Tracheal epithelial cell (primary cell): ENCODE measurements around the gene IQCM. TPM values are rescaled to one million over a fixed set of nuclear protein-coding genes. Genes with fewer than 3 reads are reported as not detected.

Experiments
- total RNA-seq: library from RNA; depleted of rRNA; stranded (reverse); fragments of >200 nt; gene quantifications from 2 replicates; pipeline ENCODE4 v1.2.1, GENCODE V29; 2014

IQCM gene
- not detected in 2 replicates for total RNA-seq

DNA sequence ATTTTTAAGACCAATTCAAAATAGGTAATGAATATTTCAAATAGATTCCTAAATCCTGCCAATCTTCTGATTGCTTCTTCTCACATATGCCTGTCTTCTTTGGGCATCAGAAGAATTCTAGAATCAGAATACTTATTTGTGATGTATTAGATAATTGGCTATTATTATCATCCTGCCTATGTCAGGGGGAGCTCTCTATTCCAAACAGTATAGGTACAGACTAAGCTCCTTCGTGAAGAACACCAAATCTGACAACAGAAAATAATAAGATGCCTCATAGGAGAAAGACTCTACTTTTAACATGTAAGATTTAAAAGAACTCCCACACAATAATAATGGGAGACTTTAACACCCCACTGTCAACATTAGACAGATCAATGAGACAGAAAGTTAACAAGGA, at the start of gene IQCM:
Gene IQCM (minus strand): TSS at position 101 of the 400 bp plus-strand sequence. CDS start 73,152 bp downstream, outside the sequence.

